Osteoblast (primary cell): ENCODE results near the gene TXNIP. TPM values are rescaled to one million over a fixed set of nuclear protein-coding genes. Genes with fewer than 3 reads are reported as not detected.
A peak's percentile ranks its signal among the peaks of the same experiment; 100 is the strongest.

Experiments
- DNase-seq: peaks from one replicate; pipeline ENCODE4 v3.0.0; 2011; ENCODE audit warnings: low spot score, mixed read lengths; ENCODE audit not compliant: insufficient read length; ENCODE audit errors: missing footprints
- H2AFZ ChIP-seq: 2 replicates; pipeline ENCODE4 v1.6.0; 2011; ENCODE audit warnings: mild to moderate bottlenecking, low read length
- H3K27ac ChIP-seq: 2 replicates; pipeline ENCODE4 v1.5.1; 2011; ENCODE audit warnings: mild to moderate bottlenecking, low read depth, low read length, moderate library complexity
- H3K27me3 ChIP-seq: 2 replicates; pipeline ENCODE4 v1.6.0; 2012; ENCODE audit warnings: mild to moderate bottlenecking, control low read depth, inconsistent platforms, low read length, moderate library complexity; ENCODE audit not compliant: insufficient read depth
- H3K36me3 ChIP-seq: 2 replicates; pipeline ENCODE4 v1.5.1; 2011; ENCODE audit warnings: mild to moderate bottlenecking, low read length, control low read depth, moderate library complexity; ENCODE audit not compliant: insufficient read depth
- H3K4me1 ChIP-seq: 2 replicates; pipeline ENCODE4 v1.5.1; 2011; ENCODE audit warnings: mild to moderate bottlenecking, low read length, control low read depth, moderate library complexity; ENCODE audit not compliant: insufficient read depth
- H3K4me2 ChIP-seq: 2 replicates; pipeline ENCODE4 v1.6.0; 2011; ENCODE audit warnings: mild to moderate bottlenecking, low read length; ENCODE audit not compliant: insufficient read depth
- H3K4me3 ChIP-seq: fragments of 200-600 bp; sonication (generic); 3 replicates; pipeline ENCODE4 v1.5.1; 2012; ENCODE audit warnings: mild to moderate bottlenecking, low read length, inconsistent platforms; ENCODE audit not compliant: insufficient read depth
- H3K79me2 ChIP-seq: 2 replicates; pipeline ENCODE4 v1.6.0; 2012; ENCODE audit warnings: mild to moderate bottlenecking, low read length, control low read depth, inconsistent platforms; ENCODE audit not compliant: insufficient read depth
- H3K9me3 ChIP-seq: 2 replicates; pipeline ENCODE4 v1.5.1; 2011; ENCODE audit warnings: low read depth, low read length, control low read depth
- H4K20me1 ChIP-seq: 2 replicates; pipeline ENCODE4 v1.6.0; 2012; ENCODE audit warnings: mild to moderate bottlenecking, low read length, control low read depth; ENCODE audit not compliant: insufficient read depth
- CTCF ChIP-seq: IDR thresholded peaks from 2 replicates; pipeline ENCODE4 v1.5.1; 2011; ENCODE audit warnings: mild to moderate bottlenecking, low read depth, low read length, moderate library complexity; ENCODE audit errors: extremely low read depth
- total RNA-seq: library from RNA; depleted of rRNA; stranded (reverse); fragments of >200 nt; gene quantifications from 2 replicates; pipeline ENCODE4 v1.2.3, GENCODE V29; 2012

Gene TXNIP
- total RNA-seq, 1 donor: 400 TPM

GRCh38 chr1:145959333-145959732 is 37.0 kb downstream of the TXNIP start:
- H3K4me2 ChIP-seq: no peak overlapping the region
- no peaks in the 10 kb centered on the region for H3K9me3 ChIP-seq
- no peak overlapping the region for H2AFZ ChIP-seq
- TF ChIP-seq CTCF: no peak
- H3K4me1 ChIP-seq: peaks cover 68% of the 10 kb centered on the region
- no peaks in the 10 kb centered on the region for H3K36me3 ChIP-seq
- H3K79me2 ChIP-seq: peaks cover 38% of the 10 kb centered on the region
- H3K27ac ChIP-seq: no peak overlapping the region
- H3K4me3 ChIP-seq: no peak overlapping the region
- DNase-seq: no peak
- no peaks in the 10 kb centered on the region for H3K27me3 ChIP-seq
- peaks cover 6% of the 10 kb centered on the region for H4K20me1 ChIP-seq

- DNase-seq: no peak
- no peaks in the 10 kb centered on the region for H3K36me3 ChIP-seq
- no peak overlapping the region for H3K4me3 ChIP-seq
- no peaks in the 10 kb centered on the region for H3K27me3 ChIP-seq
- H3K9me3 ChIP-seq: no peaks in the 10 kb centered on the region
- no peak overlapping the region for H3K27ac ChIP-seq
- H3K4me2 ChIP-seq: no peak overlapping the region
- H2AFZ ChIP-seq: no peak overlapping the region
- TF ChIP-seq CTCF: no peak
- H4K20me1 ChIP-seq: peaks cover 6% of the 10 kb centered on the region
- H3K4me1 ChIP-seq: peaks cover 62% of the 10 kb centered on the region
- peaks cover 44% of the 10 kb centered on the region for H3K79me2 ChIP-seq
These were observed 37.6 kb downstream of the TXNIP start for GRCh38 chr1:145958734-145959133.

- peak within 1 kb of the TSS; percentile 80 for H3K4me3 ChIP-seq
- H3K36me3 ChIP-seq: no peaks in the 10 kb centered on the region
- H3K27ac ChIP-seq: peak within 1 kb of the TSS; percentile 88
- peaks cover 54% of the 10 kb centered on the region for H3K79me2 ChIP-seq
- H3K4me1 ChIP-seq: peaks cover 51% of the 10 kb centered on the region
- no peak for TF ChIP-seq CTCF
- H3K27me3 ChIP-seq: no peaks in the 10 kb centered on the region
- no peaks in the 10 kb centered on the region for H3K9me3 ChIP-seq
- DNase-seq: peak; percentile 98
- H4K20me1 ChIP-seq: peaks cover 6% of the 10 kb centered on the region
- H3K4me2 ChIP-seq: peak within 1 kb of the TSS; percentile 90
- peak within 1 kb of the TSS; percentile 83 for H2AFZ ChIP-seq
These were observed 38.7 kb downstream of the TXNIP start, which contains the start of gene LIX1L for GRCh38 chr1:145957443-145958319. LIX1L (minus strand) TSS chr1:145958017; CDS start chr1:145957927, 90 bp downstream.

- peak overlapping the region; percentile 21 for H2AFZ ChIP-seq
- H4K20me1 ChIP-seq: peaks cover 6% of the 10 kb centered on the region
- peak overlapping the region; percentile 88 for H3K27ac ChIP-seq
These were observed 39.5 kb downstream of the TXNIP start for GRCh38 chr1:145956781-145957442.

More at GRCh38 chr1:145956781-145957442, 39.5 kb downstream of the TXNIP start:
- H3K79me2 ChIP-seq: peaks cover 58% of the 10 kb centered on the region
- no peaks in the 10 kb centered on the region for H3K27me3 ChIP-seq
- peaks cover 46% of the 10 kb centered on the region for H3K4me1 ChIP-seq
- H3K4me2 ChIP-seq: peak overlapping the region; percentile 90
- DNase-seq: no peak
- no peaks in the 10 kb centered on the region for H3K36me3 ChIP-seq
- peak overlapping the region; percentile 80 for H3K4me3 ChIP-seq
- TF ChIP-seq CTCF: no peak
- no peaks in the 10 kb centered on the region for H3K9me3 ChIP-seq
